A549 (cell line): ENCODE results near the gene RBFOX1. TPM values are rescaled to one million over a fixed set of nuclear protein-coding genes. Genes with fewer than 3 reads are reported as not detected.

ENCODE experiments used
- ATAC-seq, 2 experiments: fragments of 200-7000 bp in 1 of 2; fragments of >200 bp in 1 of 2; cut with Nextera tagmentation in 1 of 2; cut with Tn5 transposase in 1 of 2; 3 replicates each; pipeline versions ENCODE4 v1.8.0 to v1.9.1; 2018 to 2020; ENCODE audit warnings: mild to moderate bottlenecking in 1 of 2, moderate library complexity in 1 of 2
- CTCF ChIA-PET: fragments of 300-600 bp; sonication (Branson Sonifier 250); formaldehyde crosslinking; extraction: SDS; loops from one replicate; lab custom pipeline; 2021; ENCODE audit warnings: antibody characterized with exemption, inconsistent platforms; lab: Yijun Ruan, JAX
- POLR2A ChIA-PET: fragments of 350-600 bp; formaldehyde crosslinking; extraction: SDS; loops from one replicate; lab custom pipeline; 2021; ENCODE audit warnings: antibody characterized with exemption, inconsistent platforms; lab: Yijun Ruan, JAX
- DNase-seq, 2 experiments: peaks; one replicate each; pipeline versions ENCODE4 v3.0.0 to v3.0.0-alpha.2; 2011 to 2016; ENCODE audit warnings: low read depth in 1 of 2, low spot score in 1 of 2
- FAIRE-seq: peaks from 2 replicates; lab custom pipeline; 2011; peaks lifted over from hg19 to GRCh38; lab: Jason Lieb, UNC
- H3K27ac ChIP-seq, 2 experiments: fragments of >200 bp; sonication (Bioruptor Twin); formaldehyde crosslinking; 3 replicates each; pipeline ENCODE4 v1.5.1; 2016 to 2017
- H3K4me1 ChIP-seq: fragments of >200 bp; sonication (Bioruptor Twin); formaldehyde crosslinking; 3 replicates; pipeline ENCODE4 v1.6.1; 2016
- H3K4me2 ChIP-seq: fragments of >200 bp; sonication (Bioruptor Twin); formaldehyde crosslinking; 3 replicates; pipeline ENCODE4 v1.6.1; 2016
- H3K4me3 ChIP-seq: fragments of >200 bp; sonication (Bioruptor Twin); formaldehyde crosslinking; 3 replicates; pipeline ENCODE4 v1.5.1; 2016
- H3K9me3 ChIP-seq: fragments of >200 bp; sonication (Bioruptor Twin); formaldehyde crosslinking; 3 replicates; pipeline ENCODE4 v1.6.1; 2016
- ATOH8 ChIP-seq: fragments of 250-450 bp; sonication (Bioruptor Pico); IDR thresholded peaks from 2 replicates; pipeline ENCODE4 v1.5.0; 2020; ENCODE audit warnings: low read depth, mild to moderate bottlenecking, moderate library complexity
- BCL3 ChIP-seq: fragments of >200 bp; sonication (Bioruptor Twin); formaldehyde crosslinking; IDR thresholded peaks from 3 replicates; pipeline ENCODE4 v1.6.1; 2016
- CBX2 ChIP-seq: fragments of 200-600 bp; sonication (generic); IDR thresholded peaks from 2 replicates; pipeline ENCODE4 v1.6.1; 2016; ENCODE audit warnings: low read depth, mild to moderate bottlenecking, borderline replicate concordance
- CEBPB ChIP-seq, 2 experiments: fragments of >200 bp in 1 of 2; sonication (Bioruptor Twin) in 1 of 2; formaldehyde crosslinking in 1 of 2; IDR thresholded peaks; 2 replicates each; pipeline ENCODE4 v1.6.1; 2012 to 2016
- E2F6 ChIP-seq: IDR thresholded peaks from 2 replicates; pipeline ENCODE4 v1.6.1; 2012; ENCODE audit warnings: low read depth, borderline replicate concordance
- EHF ChIP-seq: fragments of 250-450 bp; sonication (Bioruptor Pico); IDR thresholded peaks from 2 replicates; pipeline ENCODE4 v1.5.0; 2020; ENCODE audit warnings: mild to moderate bottlenecking
- EHMT2 ChIP-seq: fragments of 200-600 bp; sonication (generic); IDR thresholded peaks from 2 replicates; pipeline ENCODE4 v1.6.1; 2016; ENCODE audit warnings: antibody characterized with exemption, low read depth, mild to moderate bottlenecking, moderate library complexity
- ESRRA ChIP-seq: fragments of 150-350 bp; IDR thresholded peaks from 2 replicates; pipeline ENCODE4 v1.6.1; 2014; ENCODE audit warnings: mild to moderate bottlenecking, low read length, borderline replicate concordance
- FOSB ChIP-seq: fragments of 250-450 bp; sonication (Bioruptor Pico); IDR thresholded peaks from 2 replicates; pipeline ENCODE4 v1.5.0; 2020; ENCODE audit warnings: mild to moderate bottlenecking, moderate library complexity
- HDAC2 ChIP-seq: fragments of 200-600 bp; sonication (generic); IDR thresholded peaks from 2 replicates; pipeline ENCODE4 v1.6.1; 2016
- HOXB5 ChIP-seq: fragments of 250-450 bp; sonication (Bioruptor Pico); IDR thresholded peaks from 2 replicates; pipeline ENCODE4 v1.5.0; 2020; ENCODE audit warnings: mild to moderate bottlenecking, moderate library complexity
- JUN ChIP-seq, 2 experiments: fragments of >200 bp; sonication (Bioruptor Twin); formaldehyde crosslinking; IDR thresholded peaks; 2 replicates in 1 of 2; 3 replicates in 1 of 2; pipeline ENCODE4 v1.6.1; 2016 to 2017
- KDM5A ChIP-seq: fragments of 200-600 bp; sonication (generic); IDR thresholded peaks from 2 replicates; pipeline ENCODE4 v1.6.1; 2016; ENCODE audit warnings: antibody characterized with exemption, mild to moderate bottlenecking
- MAFK ChIP-seq: fragments of 450-650 bp; IDR thresholded peaks from 2 replicates; pipeline ENCODE4 v1.6.1; 2014; ENCODE audit not compliant: partially characterized antibody
- MYC ChIP-seq: IDR thresholded peaks from 2 replicates; pipeline ENCODE4 v1.6.1; 2012; ENCODE audit warnings: mild to moderate bottlenecking, inconsistent platforms, low read length, improper control_type of control experiment, borderline replicate concordance
- NR3C1 ChIP-seq: fragments of >200 bp; sonication (Bioruptor Twin); formaldehyde crosslinking; IDR thresholded peaks from 3 replicates; pipeline ENCODE4 v1.6.1; 2017
- PBX3 ChIP-seq: IDR thresholded peaks from 2 replicates; pipeline ENCODE4 v1.6.1; 2012
- POLR2A ChIP-seq: IDR thresholded peaks from 2 replicates; pipeline ENCODE4 v1.6.1; 2012; ENCODE audit warnings: mild to moderate bottlenecking, low read length
- POLR2AphosphoS2 ChIP-seq: conservative IDR thresholded peaks from 2 replicates; pipeline ENCODE4 v1.6.1; 2012; ENCODE audit warnings: low read length, improper control_type of control experiment, inconsistent platforms
- RCOR1 ChIP-seq: fragments of 150-350 bp; IDR thresholded peaks from 2 replicates; pipeline ENCODE4 v1.6.1; 2014; ENCODE audit warnings: antibody characterized with exemption, low read length, low read depth
- RFX5 ChIP-seq: fragments of 450-650 bp; IDR thresholded peaks from 2 replicates; pipeline ENCODE4 v1.7.1; 2014; ENCODE audit warnings: antibody characterized with exemption, mild to moderate bottlenecking, moderate library complexity
- RNF2 ChIP-seq: fragments of 200-600 bp; sonication (generic); IDR thresholded peaks from 2 replicates; pipeline ENCODE4 v1.6.1; 2016; ENCODE audit warnings: low read depth, mild to moderate bottlenecking, antibody characterized with exemption, moderate library complexity, borderline replicate concordance
- SREBF2 ChIP-seq: fragments of 450-650 bp; IDR thresholded peaks from 2 replicates; pipeline ENCODE4 v1.6.1; 2014; ENCODE audit warnings: mild to moderate bottlenecking, moderate library complexity
- TP53 ChIP-seq: fragments of 250-450 bp; sonication (Bioruptor Pico); IDR thresholded peaks from 2 replicates; pipeline ENCODE4 v1.5.0; 2021; ENCODE audit warnings: mild to moderate bottlenecking, moderate library complexity
- USF2 ChIP-seq: fragments of 450-650 bp; IDR thresholded peaks from 2 replicates; pipeline ENCODE4 v1.6.1; 2014; ENCODE audit warnings: antibody characterized with exemption
- ZNF302 ChIP-seq: fragments of 250-450 bp; sonication (Bioruptor Pico); IDR thresholded peaks from 2 replicates; pipeline ENCODE4 v1.9.0; 2021; ENCODE audit warnings: inconsistent platforms, mild to moderate bottlenecking, moderate library complexity
- WGBS: methylation state at CpG from one replicate; pipeline ENCODE4 v1.1.6; 2017; ENCODE audit errors: missing lambda C conversion rate; 5-methylcytosine and 5-hydroxymethylcytosine counted together
- polyA plus RNA-seq, 4 experiments: library from polyadenylated mRNA; depleted of rRNA in 3 of 4; stranded (reverse); fragments of >200 nt; fragmentation: RNase III in 1 of 4; extraction: RNeasy Plus Mini Kit Qiagen cat#74134 plus additional on column Dnase treatment in 1 of 4; gene quantifications; 2 replicates in 3 of 4; 3 replicates in 1 of 4; pipeline ENCODE4 v1.2.3, GENCODE V29; 2011 to 2017

The RBFOX1 gene
- polyA plus RNA-seq, 2 of the 4 experiments (the other 2 are of a cell fraction): not detected

GRCh38 chr16:7343243-7343642 lies 10.6 kb downstream of the RBFOX1 start:
- CTCF ChIA-PET: no interaction called here
- DNase-seq (no peak), ATAC-seq (no peak), FAIRE-seq (no peak)
- 5% methylated on average over 6 of the region's 6 CpGs for WGBS
- Histone ChIP-seq H3K4me1 (no peaks in the 10 kb centered on the region), H3K9me3 (no peaks in the 10 kb centered on the region), H3K27ac (no peak overlapping the region), H3K4me3 (no peak overlapping the region), H3K4me2 (no peak overlapping the region)
- TF ChIP-seq TP53 (CRISPR knock-in tag) (no peak), RCOR1 (no peak), CBX2 (no peak), JUN (IDR thresholded peaks at IDR 0.05) (no peak), RNF2 (no peak), ESRRA (no peak), MAFK (no peak), CEBPB (IDR thresholded peaks at IDR 0.05) (no peak), ZNF302 (no peak), RFX5 (no peak), PBX3 (no peak), EHMT2 (no peak), FOSB (CRISPR knock-in tag) (no peak), MYC (no peak), HDAC2 (no peak), NR3C1 (no peak), BCL3 (no peak), USF2 (no peak)
- POLR2A ChIA-PET: no interaction called here

- POLR2A ChIA-PET: no interaction called here
- 34% methylated on average over 23 of the region's 23 CpGs for WGBS
- no peaks in the 10 kb centered on the region for H3K4me1 ChIP-seq
- no peak overlapping the region for H3K4me2 ChIP-seq
- ATAC-seq (no peak), DNase-seq (no peak), FAIRE-seq (no peak)
- H3K9me3 ChIP-seq: no peaks in the 10 kb centered on the region
- H3K27ac ChIP-seq: no peak overlapping the region
- H3K4me3 ChIP-seq: no peak overlapping the region
- CTCF ChIA-PET: no interaction called here
- no peak for TF ChIP-seq HOXB5
Observed at GRCh38 chr16:7344830-7345780, 12.5 kb downstream of the RBFOX1 start.

- POLR2A ChIA-PET: no interaction called here
- CTCF ChIA-PET: interaction anchor here (0.5 kb wide), 1 partner anchor 188 kb away, joined by 3 read pairs; no protein-coding TSS in a partner anchor
Observed at GRCh38 chr16:7350806-7351205, 18.2 kb downstream of the RBFOX1 start.

More at GRCh38 chr16:7350806-7351205, 18.2 kb downstream of the RBFOX1 start:
- no peak for FAIRE-seq
- TF ChIP-seq CEBPB (IDR thresholded peaks at IDR 0.05) (no peak), E2F6 (no peak), POLR2AphosphoS2 (no peak), RNF2 (no peak), ATOH8 (CRISPR knock-in tag) (no peak), SREBF2 (no peak), EHF (CRISPR knock-in tag) (no peak), KDM5A (no peak), POLR2A (no peak), EHMT2 (no peak)
- DNase-seq: no peak
- ATAC-seq: no peak
- Histone ChIP-seq H3K4me1 (no peaks in the 10 kb centered on the region), H3K4me2 (no peak overlapping the region), H3K27ac (no peak overlapping the region), H3K9me3 (no peaks in the 10 kb centered on the region; the same call in 2 of the 3 replicates), H3K4me3 (no peak overlapping the region)
- WGBS: 4% methylated on average over 2 of the region's 2 CpGs
